KMS-11 (cell line): ENCODE measurements around the gene RAB6B.

ENCODE experiments used
- H2AFZ ChIP-seq: fragments of 200-600 bp; sonication (generic); 2 replicates; pipeline ENCODE4 v1.6.1; 2016; ENCODE audit warnings: antibody characterized with exemption, mixed run types, low read depth
- H3K27ac ChIP-seq: fragments of 200-600 bp; sonication (generic); 2 replicates; pipeline ENCODE4 v1.6.1; 2016; ENCODE audit warnings: mild to moderate bottlenecking, mixed run types
- H3K27me3 ChIP-seq: fragments of 200-600 bp; sonication (generic); 2 replicates; pipeline ENCODE4 v1.6.1; 2017; ENCODE audit warnings: mild to moderate bottlenecking, low read depth, mixed run types, moderate library complexity; ENCODE audit not compliant: insufficient read depth
- H3K36me3 ChIP-seq: fragments of 200-600 bp; sonication (generic); 2 replicates; pipeline ENCODE4 v1.6.1; 2017; ENCODE audit warnings: mild to moderate bottlenecking, mixed run types; ENCODE audit not compliant: insufficient read depth
- H3K4me1 ChIP-seq: fragments of 200-600 bp; sonication (generic); 2 replicates; pipeline ENCODE4 v1.6.1; 2016; ENCODE audit warnings: mild to moderate bottlenecking, low read depth, mixed run types; ENCODE audit not compliant: poor library complexity, severe bottlenecking
- H3K4me2 ChIP-seq: fragments of 200-600 bp; sonication (generic); 2 replicates; pipeline ENCODE4 v1.7.0; 2016; ENCODE audit warnings: mild to moderate bottlenecking, mixed run types
- H3K4me3 ChIP-seq: fragments of 200-600 bp; sonication (generic); IDR thresholded peaks from 2 replicates; pipeline ENCODE4 v1.6.1; 2017; ENCODE audit warnings: low read depth, low read length, mixed read lengths; ENCODE audit not compliant: insufficient read depth
- H3K79me2 ChIP-seq: fragments of 200-600 bp; sonication (generic); 2 replicates; pipeline ENCODE4 v1.6.1; 2016; ENCODE audit warnings: low read depth, mixed run types; ENCODE audit not compliant: insufficient read depth
- H3K9ac ChIP-seq: fragments of 200-600 bp; sonication (generic); 2 replicates; pipeline ENCODE4 v1.6.1; 2016; ENCODE audit warnings: mild to moderate bottlenecking, mixed run types
- H4K20me1 ChIP-seq: fragments of 200-600 bp; sonication (generic); 2 replicates; pipeline ENCODE4 v1.6.1; 2016; ENCODE audit warnings: mild to moderate bottlenecking, mixed run types; ENCODE audit not compliant: insufficient read depth
- CTCF ChIP-seq: fragments of 200-600 bp; sonication (generic); conservative IDR thresholded peaks from 2 replicates; pipeline ENCODE4 v1.6.1; 2017; ENCODE audit warnings: low read depth, mild to moderate bottlenecking, antibody characterized with exemption, low read length, moderate library complexity, mixed read lengths

RAB6B gene

GRCh38 chr3:133838296-133838789 is 57.3 kb downstream of the RAB6B start:
- Histone ChIP-seq H3K4me1 (no peaks in the 10 kb centered on the region), H3K36me3 (no peaks in the 10 kb centered on the region), H3K4me3 (no peak overlapping the region), H3K27ac (no peak overlapping the region), H3K79me2 (no peaks in the 10 kb centered on the region), H3K27me3 (no peaks in the 10 kb centered on the region), H3K4me2 (no peak overlapping the region), H4K20me1 (no peaks in the 10 kb centered on the region), H2AFZ (no peak overlapping the region), H3K9ac (no peak overlapping the region)
- no peak for TF ChIP-seq CTCF

GRCh38 chr3:133837487-133838295 is 58.0 kb downstream of the RAB6B start:
- no peaks in the 10 kb centered on the region for H3K79me2 ChIP-seq
- no peak overlapping the region for H3K9ac ChIP-seq
- H3K27me3 ChIP-seq = no peaks in the 10 kb centered on the region
- no peak overlapping the region for H3K4me2 ChIP-seq
- H4K20me1 ChIP-seq = no peaks in the 10 kb centered on the region
- no peak overlapping the region for H3K4me3 ChIP-seq
- no peak overlapping the region for H2AFZ ChIP-seq
- H3K27ac ChIP-seq = no peak overlapping the region
- no peaks in the 10 kb centered on the region for H3K4me1 ChIP-seq
- no peaks in the 10 kb centered on the region for H3K36me3 ChIP-seq
- no peak for TF ChIP-seq CTCF

DNA sequence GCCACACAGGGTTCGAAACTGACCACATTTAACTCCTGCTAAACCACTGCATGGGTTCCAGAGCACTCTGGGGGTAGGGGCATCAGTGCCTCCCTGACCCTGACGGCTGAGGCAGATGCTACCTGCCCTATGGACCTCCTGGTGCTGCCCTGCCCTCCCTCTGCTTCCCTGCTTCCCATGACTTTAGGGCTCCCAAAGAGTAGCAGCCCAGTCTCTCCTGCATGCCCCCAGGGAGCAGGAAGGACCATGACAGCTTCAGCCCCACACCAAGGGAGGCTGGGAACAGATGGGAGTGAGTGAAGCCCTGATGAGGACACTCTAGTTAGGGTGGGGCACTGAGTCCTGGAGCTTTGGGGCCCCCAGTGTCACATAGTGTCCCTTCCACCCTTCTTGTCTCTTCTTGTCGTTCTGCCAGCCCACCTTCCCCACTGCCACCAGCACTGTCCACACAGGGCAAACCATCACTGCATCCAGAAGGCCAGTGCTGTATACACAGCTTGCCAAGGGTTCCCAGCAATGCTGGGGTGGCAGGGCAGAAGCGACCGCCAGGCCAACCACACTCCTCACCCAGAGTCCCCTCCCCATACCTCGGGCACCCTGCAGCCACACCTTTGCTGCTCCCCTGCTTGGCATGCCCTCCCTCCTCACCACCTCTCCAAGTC is 59.1 kb downstream of the RAB6B start:
- Histone ChIP-seq H2AFZ (no peak overlapping the region), H3K36me3 (no peaks in the 10 kb centered on the region), H3K4me1 (no peaks in the 10 kb centered on the region), H3K79me2 (no peaks in the 10 kb centered on the region), H3K4me2 (no peak overlapping the region), H3K27me3 (no peaks in the 10 kb centered on the region), H3K27ac (no peak overlapping the region), H3K9ac (no peak overlapping the region), H4K20me1 (no peaks in the 10 kb centered on the region), H3K4me3 (no peak overlapping the region)
- no peak for TF ChIP-seq CTCF

GRCh38 chr3:133835961-133836360 is 59.7 kb downstream of the RAB6B start:
- no peak for TF ChIP-seq CTCF
- Histone ChIP-seq H4K20me1 (no peaks in the 10 kb centered on the region), H3K27ac (no peak overlapping the region)

More at GRCh38 chr3:133835961-133836360, 59.7 kb downstream of the RAB6B start:
- no peak overlapping the region for H3K4me2 ChIP-seq
- no peaks in the 10 kb centered on the region for H3K27me3 ChIP-seq
- H2AFZ ChIP-seq = no peak overlapping the region
- H3K36me3 ChIP-seq = no peaks in the 10 kb centered on the region
- H3K9ac ChIP-seq = no peak overlapping the region
- no peak overlapping the region for H3K4me3 ChIP-seq
- H3K79me2 ChIP-seq = no peaks in the 10 kb centered on the region
- no peaks in the 10 kb centered on the region for H3K4me1 ChIP-seq
